HCT116 (cell line): ENCODE results near the gene ADAP2. TPM values are rescaled to one million over a fixed set of nuclear protein-coding genes. Genes with fewer than 3 reads are reported as not detected.

Source experiments
- ATAC-seq: fragments of 200-7000 bp; cut with Tn5 transposase; 2 replicates; pipeline ENCODE4 v1.9.1; 2020; ENCODE audit warnings: mild to moderate bottlenecking, moderate library complexity
- BruUV-seq: library from RNA; stranded (reverse); fragments of 400-500 nt; replicated peaks from 2 replicates; lab custom pipeline; 2021; lab: Mats Ljungman, UMichigan
- CTCF ChIA-PET: fragments of 300-600 bp; sonication (Branson Sonifier 250); formaldehyde crosslinking; loops from one replicate; lab custom pipeline; 2021; ENCODE audit warnings: antibody characterized with exemption; lab: Charles Lee
- POLR2A ChIA-PET: fragments of 300-600, 350-600 bp; sonication (Branson Sonifier 250); formaldehyde crosslinking; loops from one replicate; lab custom pipeline; 2021; ENCODE audit warnings: antibody characterized with exemption; lab: Charles Lee
- RAD21 ChIA-PET, 2 experiments: fragments of 300-600 bp; sonication (Branson Sonifier 250); formaldehyde crosslinking; loops; one replicate each; lab custom pipeline; 2023; ENCODE audit warnings: low total read pairs in 2 of 2; ENCODE audit not compliant: uncharacterized antibody in 2 of 2, unreplicated experiment in 2 of 2, low non-redundant PET in 1 of 2; lab: Charles Lee
- DNase-seq: peaks from one replicate; pipeline ENCODE4 v3.0.0-alpha.2; 2010; ENCODE audit warnings: low read depth, low spot score
- H2AFZ ChIP-seq: fragments of 200-600 bp; shearing (Covaris generic), sonication (generic); 2 replicates; pipeline ENCODE4 v1.6.1; 2017; ENCODE audit warnings: low read depth, mixed run types, mixed read lengths, antibody characterized with exemption, low read length; ENCODE audit not compliant: poor library complexity, severe bottlenecking
- H3K27ac ChIP-seq: 2 replicates; pipeline ENCODE4 v1.5.1; 2012; ENCODE audit warnings: low read depth, low read length
- H3K27me3 ChIP-seq: fragments of 200-600 bp; sonication (generic); 2 replicates; pipeline ENCODE4 v1.6.1; 2016; ENCODE audit warnings: mixed run types, low read length, mixed read lengths; ENCODE audit not compliant: insufficient read depth
- H3K36me3 ChIP-seq, 2 experiments: fragments of 200-500 bp in 1 of 2; fragments of 200-600 bp in 1 of 2; sonication (Bioruptor generic) in 1 of 2; sonication (generic) in 1 of 2; 2 replicates each; pipeline versions ENCODE4 v1.5.1 to v1.6.1; 2014 to 2016; ENCODE audit warnings: low read length in 2 of 2, inconsistent platforms in 1 of 2, mixed read lengths in 1 of 2, mixed run types in 1 of 2; ENCODE audit not compliant: insufficient read depth in 2 of 2, control insufficient read depth in 1 of 2
- H3K4me1 ChIP-seq, 2 experiments: fragments of 200-600 bp in 1 of 2; sonication (generic) in 1 of 2; 2 replicates each; pipeline versions ENCODE4 v1.5.1 to v1.6.1; 2012 to 2017; ENCODE audit warnings: low read length in 2 of 2, inconsistent platforms in 1 of 2, mild to moderate bottlenecking in 1 of 2, mixed read lengths in 1 of 2, mixed run types in 1 of 2, moderate library complexity in 1 of 2; ENCODE audit not compliant: insufficient read depth in 2 of 2, control insufficient read depth in 1 of 2
- H3K4me2 ChIP-seq: fragments of 200-600 bp; sonication (generic); 2 replicates; pipeline ENCODE4 v1.6.1; 2017; ENCODE audit warnings: mixed run types, low read length, mixed read lengths
- H3K4me3 ChIP-seq, 2 experiments: fragments of 200-600 bp in 1 of 2; sonication (generic) in 1 of 2; replicated peaks in 1 of 2; 2 replicates each; pipeline ENCODE4 v1.5.1; 2011 to 2016; ENCODE audit warnings: low read length in 2 of 2, control low read depth in 1 of 2, low read depth in 1 of 2, mild to moderate bottlenecking in 1 of 2, mixed read lengths in 1 of 2, mixed run types in 1 of 2
- H3K79me2 ChIP-seq: fragments of 200-600 bp; sonication (generic); 2 replicates; pipeline ENCODE4 v1.6.1; 2017; ENCODE audit warnings: mild to moderate bottlenecking, mixed run types, low read length, moderate library complexity, mixed read lengths; ENCODE audit not compliant: insufficient read depth
- H3K9ac ChIP-seq: fragments of 200-600 bp; sonication (generic); 2 replicates; pipeline ENCODE4 v1.6.1; 2016; ENCODE audit warnings: low read length, mixed read lengths
- H3K9me2 ChIP-seq: fragments of 200-600 bp; sonication (generic), shearing (Covaris generic); 2 replicates; pipeline ENCODE4 v1.6.1; 2017; ENCODE audit warnings: mixed run types, mild to moderate bottlenecking, moderate library complexity; ENCODE audit not compliant: insufficient read depth
- H3K9me3 ChIP-seq, 2 experiments: fragments of 200-500 bp in 1 of 2; fragments of 200-600 bp in 1 of 2; sonication (Bioruptor generic) in 1 of 2; sonication (generic) in 1 of 2; 2 replicates each; pipeline ENCODE4 v1.6.1; 2014 to 2017; ENCODE audit warnings: low read length in 2 of 2, mixed read lengths in 2 of 2, inconsistent platforms in 1 of 2, low read depth in 1 of 2, mild to moderate bottlenecking in 1 of 2, mixed run types in 1 of 2, moderate library complexity in 1 of 2; ENCODE audit not compliant: control insufficient read depth in 1 of 2, insufficient read depth in 1 of 2
- H4K20me1 ChIP-seq: fragments of 200-600 bp; sonication (generic), shearing (Covaris generic); 2 replicates; pipeline ENCODE4 v1.6.1; 2017; ENCODE audit warnings: mixed run types, mild to moderate bottlenecking, moderate library complexity; ENCODE audit not compliant: insufficient read depth
- CBX3 ChIP-seq: IDR thresholded peaks from 2 replicates; pipeline ENCODE4 v1.6.1; 2012; ENCODE audit warnings: low read depth
- CEBPB ChIP-seq: IDR thresholded peaks from 2 replicates; pipeline ENCODE4 v1.6.1; 2012; ENCODE audit warnings: low read depth
- ELF1 ChIP-seq: IDR thresholded peaks from 2 replicates; pipeline ENCODE4 v1.6.1; 2012; ENCODE audit warnings: low read depth, borderline replicate concordance
- EZH2 ChIP-seq: fragments of 200-600 bp; sonication (generic); IDR thresholded peaks from 2 replicates; pipeline ENCODE4 v1.6.1; 2017; ENCODE audit warnings: antibody characterized with exemption, mixed run types
- JUND ChIP-seq: IDR thresholded peaks from 2 replicates; pipeline ENCODE4 v1.6.1; 2012
- RAD21 ChIP-seq: IDR thresholded peaks from 2 replicates; pipeline ENCODE4 v1.6.1; 2012; ENCODE audit warnings: low read depth, mild to moderate bottlenecking
- SP1 ChIP-seq: IDR thresholded peaks from 2 replicates; pipeline ENCODE4 v1.6.1; 2012; ENCODE audit warnings: low read depth
- TCF7L2 ChIP-seq: IDR thresholded peaks from 2 replicates; pipeline ENCODE4 v1.7.0; 2011; ENCODE audit warnings: borderline replicate concordance, inconsistent platforms; ENCODE audit not compliant: insufficient read depth, insufficient read length; ENCODE audit errors: extremely low read depth
- ZFX ChIP-seq: fragments of 450-650 bp; IDR thresholded peaks from 2 replicates; pipeline ENCODE4 v1.6.1; 2017
- intact Hi-C: fragments of 100-400 bp; cut with micrococcal nuclease; formaldehyde crosslinking; loops from 2 replicates; pipeline ENCODE4 v1.10.0; 2022
- total RNA-seq: library from RNA; stranded (reverse); gene quantifications from one replicate; pipeline ENCODE4 v1.2.1, GENCODE V29; 2021; ENCODE audit not compliant: unreplicated experiment
- TF ChIP-seq, protein P1 (sequence below): IDR thresholded peaks from 2 replicates; pipeline ENCODE4 v1.6.1; 2011; ENCODE audit warnings: mild to moderate bottlenecking, low read length, moderate library complexity; ENCODE audit not compliant: insufficient replicate concordance; ENCODE audit errors: extremely low read depth
- TF ChIP-seq, protein P2 (sequence below): IDR thresholded peaks from 2 replicates; pipeline ENCODE4 v1.6.1; 2012

ADAP2 gene
- total RNA-seq, 1 experiment from 2014 or later = 17.2 TPM

DNA sequence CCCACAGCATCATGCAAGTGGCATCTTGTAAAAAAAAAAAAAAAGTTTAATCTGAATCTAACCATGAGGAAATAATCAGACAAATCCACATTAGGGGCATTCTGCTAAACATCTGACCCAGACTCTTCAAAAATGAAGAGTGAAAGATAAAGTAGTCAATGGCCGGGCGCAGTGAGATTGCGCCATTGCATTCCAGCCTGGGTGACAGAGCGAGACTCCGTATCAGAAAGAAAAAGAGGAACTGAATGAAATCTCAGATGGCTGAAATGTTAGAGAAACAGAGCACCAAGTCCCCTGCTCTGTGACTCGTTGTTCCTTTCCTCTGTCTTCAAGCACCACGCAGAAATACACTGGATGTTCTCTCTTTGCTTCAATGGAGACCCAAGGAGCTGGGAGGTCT lies 36.4 kb downstream of the ADAP2 start:
- Histone ChIP-seq H3K79me2 (no peaks in the 10 kb centered on the region), H3K27me3 (no peaks in the 10 kb centered on the region), H3K36me3 (0 out of 4 replicates have a peak, but pooled peaks cover 0 to 4% of the 10 kb centered on the region in 2 experiments), H3K4me1 (peaks cover 0 to 6% of the 10 kb centered on the region in 2 experiments; a peak in 1 of 4 replicates), H3K4me3 (no peak overlapping the region), H3K9me3 (no peaks in the 10 kb centered on the region), H3K4me2 (no peak overlapping the region), H4K20me1 (no peaks in the 10 kb centered on the region), H3K27ac (no peak overlapping the region), H3K9me2 (no peaks in the 10 kb centered on the region), H3K9ac (no peak overlapping the region), H2AFZ (no peak overlapping the region)
- RAD21 ChIA-PET = no interaction called here
- CTCF ChIA-PET = no interaction called here
- BruUV-seq = TSS peak; percentile 59
- TF ChIP-seq, protein P1, sequence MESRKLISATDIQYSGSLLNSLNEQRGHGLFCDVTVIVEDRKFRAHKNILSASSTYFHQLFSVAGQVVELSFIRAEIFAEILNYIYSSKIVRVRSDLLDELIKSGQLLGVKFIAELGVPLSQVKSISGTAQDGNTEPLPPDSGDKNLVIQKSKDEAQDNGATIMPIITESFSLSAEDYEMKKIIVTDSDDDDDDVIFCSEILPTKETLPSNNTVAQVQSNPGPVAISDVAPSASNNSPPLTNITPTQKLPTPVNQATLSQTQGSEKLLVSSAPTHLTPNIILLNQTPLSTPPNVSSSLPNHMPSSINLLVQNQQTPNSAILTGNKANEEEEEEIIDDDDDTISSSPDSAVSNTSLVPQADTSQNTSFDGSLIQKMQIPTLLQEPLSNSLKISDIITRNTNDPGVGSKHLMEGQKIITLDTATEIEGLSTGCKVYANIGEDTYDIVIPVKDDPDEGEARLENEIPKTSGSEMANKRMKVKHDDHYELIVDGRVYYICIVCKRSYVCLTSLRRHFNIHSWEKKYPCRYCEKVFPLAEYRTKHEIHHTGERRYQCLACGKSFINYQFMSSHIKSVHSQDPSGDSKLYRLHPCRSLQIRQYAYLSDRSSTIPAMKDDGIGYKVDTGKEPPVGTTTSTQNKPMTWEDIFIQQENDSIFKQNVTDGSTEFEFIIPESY = no peak
- TF ChIP-seq JUND (no peak), CEBPB (no peak), SP1 (no peak), EZH2 (no peak), ELF1 (no peak), RAD21 (no peak), TCF7L2 (no peak), ZFX (no peak), CBX3 (no peak)
- TF ChIP-seq, protein P2, sequence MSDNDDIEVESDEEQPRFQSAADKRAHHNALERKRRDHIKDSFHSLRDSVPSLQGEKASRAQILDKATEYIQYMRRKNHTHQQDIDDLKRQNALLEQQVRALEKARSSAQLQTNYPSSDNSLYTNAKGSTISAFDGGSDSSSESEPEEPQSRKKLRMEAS = no peak
- DNase-seq = no peak
- intact Hi-C loops = no loop called here
- ATAC-seq = no peak
- POLR2A ChIA-PET = no interaction called here
